Right lobe of liver (tissue), 6 donors: ENCODE data around the gene SPI1. TPM values are rescaled to one million over a fixed set of nuclear protein-coding genes. Genes with fewer than 3 reads are reported as not detected.
"Not testable (repeated sequence)": the region's sequence is repeated elsewhere in the genome, so short reads cannot be mapped to it uniquely, and the experiment has no call there.

Experiments
- ATAC-seq, 4 donors: fragments of 200-7000 bp; cut with Tn5 transposase; one replicate each; pipeline ENCODE4 v1.9.1; 2020; ENCODE audit warnings: mild to moderate bottlenecking in 4 of 4, moderate library complexity in 4 of 4
- DNase-seq, 3 donors: peaks; one replicate each; pipeline ENCODE4 v3.0.0-alpha.2; 2020
- H3K27ac ChIP-seq, 3 donors: fragments of 200-600 bp; one replicate each; pipeline ENCODE4 v1.8.0; 2022
- H3K27me3 ChIP-seq, 2 donors: fragments of 200-600 bp; one replicate each; pipeline ENCODE4 v1.8.0; 2022
- H3K36me3 ChIP-seq, 4 donors: fragments of 200-600 bp; sonication (generic) in 1 of 4; one replicate each; pipeline versions ENCODE4 v1.5.1 to v1.8.0; 2017 to 2022; ENCODE audit warnings: control low read depth in 1 of 4
- H3K4me1 ChIP-seq, 4 donors: fragments of 200-600 bp; sonication (generic) in 1 of 4; one replicate each; pipeline versions ENCODE4 v1.5.1 to v1.8.0; 2017 to 2022; ENCODE audit warnings: control low read depth in 1 of 4
- H3K4me3 ChIP-seq, 3 donors: fragments of 200-600 bp; one replicate each; pipeline ENCODE4 v1.8.0; 2022
- H3K9me3 ChIP-seq, 4 donors: fragments of 200-600 bp; sonication (generic) in 1 of 4; one replicate each; pipeline versions ENCODE4 v1.5.1 to v1.8.0; 2017 to 2022; ENCODE audit warnings: control low read depth in 1 of 4
- POLR2A ChIP-seq: fragments of 450-650 bp; IDR thresholded peaks from one replicate; pipeline ENCODE4 v1.6.1; 2017; ENCODE audit warnings: antibody characterized with exemption, mild to moderate bottlenecking
- WGBS: methylation state at CpG from one replicate; pipeline ENCODE4 v1.1.6; 2018; ENCODE audit warnings: low coverage, low lambda C conversion rate; ENCODE audit not compliant: insufficient coverage; ENCODE audit errors: missing lambda C conversion rate; 5-methylcytosine and 5-hydroxymethylcytosine counted together
- intact Hi-C, 2 donors: fragments of 100-400 bp; cut with DNase I; formaldehyde crosslinking; loops; one replicate each; pipeline versions ENCODE4 v1.11.2 to v1.14.1; 2022
- total RNA-seq, 6 experiments: library from RNA; depleted of rRNA in 2 of 6; stranded (reverse); fragments of >200 nt in 2 of 6; fragmentation: NEBNext Ultra II Directional in 3 of 6; extraction: Animal tissue kit (Norgen Biotek cat#: 25700) in 3 of 6; gene quantifications; one replicate each; pipeline versions ENCODE4 v1.1.0 to v1.2.4, GENCODE V29; 2016 to 2023
- TF ChIP-seq, protein P1 (sequence below), 4 donors: fragments of 200-600 bp in 3 of 4; fragments of 450-650 bp in 1 of 4; IDR thresholded peaks; one replicate each; pipeline versions ENCODE4 v1.5.1 to v1.8.0; 2016 to 2022; ENCODE audit warnings: antibody characterized with exemption in 4 of 4, mild to moderate bottlenecking in 2 of 4
- donor health status: DM: no; HTN: yes; CAD: no.
- donor health status: DM: no; HTN: no; CAD: no.
- donor health status: DM: no; HTN: no; CAD: no.
- donor health status: DM: no; HTN: yes; CAD: no.
- donor health status: DM: no; HTN: yes; CAD: no.

Gene SPI1
- total RNA-seq, 6 experiments from 2014 or later: 7.5 to 29.1 (median 10.1) TPM

DNA sequence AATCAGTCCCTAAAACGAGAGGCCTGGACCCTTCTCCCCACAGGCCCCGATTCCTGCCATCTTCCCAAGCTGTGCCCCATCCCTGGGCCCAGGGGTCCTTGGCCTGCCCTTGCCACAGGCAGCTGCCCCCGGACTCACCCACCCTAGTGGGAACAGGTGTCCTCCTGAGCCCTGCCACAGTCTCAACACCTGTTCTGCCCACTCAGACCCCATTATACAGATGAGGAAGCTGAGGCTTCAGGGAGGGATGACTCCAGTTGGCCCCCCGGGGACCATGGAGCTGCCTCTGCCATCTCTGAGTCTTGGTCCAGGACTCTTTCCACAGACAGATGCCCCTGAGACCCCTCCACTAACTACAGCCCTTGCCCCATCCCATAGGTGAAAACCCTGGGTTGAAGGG, 41.8 kb downstream of the SPI1 start:
- no peaks in the 10 kb centered on the region for H3K9me3 ChIP-seq
- H3K27ac ChIP-seq: no peak overlapping the region
- no peaks in the 10 kb centered on the region for H3K4me1 ChIP-seq
- DNase-seq (no peak), ATAC-seq (no peak)
- TF ChIP-seq, protein P1, sequence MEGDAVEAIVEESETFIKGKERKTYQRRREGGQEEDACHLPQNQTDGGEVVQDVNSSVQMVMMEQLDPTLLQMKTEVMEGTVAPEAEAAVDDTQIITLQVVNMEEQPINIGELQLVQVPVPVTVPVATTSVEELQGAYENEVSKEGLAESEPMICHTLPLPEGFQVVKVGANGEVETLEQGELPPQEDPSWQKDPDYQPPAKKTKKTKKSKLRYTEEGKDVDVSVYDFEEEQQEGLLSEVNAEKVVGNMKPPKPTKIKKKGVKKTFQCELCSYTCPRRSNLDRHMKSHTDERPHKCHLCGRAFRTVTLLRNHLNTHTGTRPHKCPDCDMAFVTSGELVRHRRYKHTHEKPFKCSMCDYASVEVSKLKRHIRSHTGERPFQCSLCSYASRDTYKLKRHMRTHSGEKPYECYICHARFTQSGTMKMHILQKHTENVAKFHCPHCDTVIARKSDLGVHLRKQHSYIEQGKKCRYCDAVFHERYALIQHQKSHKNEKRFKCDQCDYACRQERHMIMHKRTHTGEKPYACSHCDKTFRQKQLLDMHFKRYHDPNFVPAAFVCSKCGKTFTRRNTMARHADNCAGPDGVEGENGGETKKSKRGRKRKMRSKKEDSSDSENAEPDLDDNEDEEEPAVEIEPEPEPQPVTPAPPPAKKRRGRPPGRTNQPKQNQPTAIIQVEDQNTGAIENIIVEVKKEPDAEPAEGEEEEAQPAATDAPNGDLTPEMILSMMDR (IDR thresholded peaks at IDR 0.05): no peak
- TF ChIP-seq POLR2A: no peak
- no peaks in the 10 kb centered on the region for H3K27me3 ChIP-seq
- intact Hi-C loops: no loop called here
- H3K4me3 ChIP-seq: no peak overlapping the region
- 60% methylated on average over 1 of the region's 4 CpGs for WGBS
- H3K36me3 ChIP-seq: no peaks in the 10 kb centered on the region

DNA sequence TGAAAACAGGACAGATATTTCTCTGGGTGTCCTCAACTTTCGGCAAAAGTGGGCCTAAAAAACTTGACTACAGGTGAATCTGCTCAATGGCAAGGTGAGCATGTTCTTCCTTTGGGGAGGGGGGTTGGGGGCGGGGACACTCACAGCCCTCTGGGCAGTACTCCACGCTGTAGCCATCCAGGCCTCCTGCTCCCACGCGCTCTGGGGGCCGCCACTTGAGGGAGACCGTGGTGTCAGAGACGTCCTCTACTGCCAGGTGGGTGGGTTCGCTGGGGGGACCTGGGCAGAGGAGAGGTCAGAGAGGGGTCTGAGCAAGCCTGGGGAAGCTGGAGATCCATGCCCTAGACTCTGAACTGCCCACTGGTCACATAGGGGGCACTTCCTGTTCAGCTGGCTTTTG, 42.6 kb downstream of the SPI1 start:
- TF ChIP-seq, protein P1 (IDR thresholded peaks at IDR 0.05): no peak
- TF ChIP-seq POLR2A: no peak
- 100% methylated on average over 1 of the region's 9 CpGs for WGBS
- intact Hi-C loops: no loop called here
- DNase-seq (no peak), ATAC-seq (no peak)
- Histone ChIP-seq H3K9me3 (no peaks in the 10 kb centered on the region), H3K4me1 (no peaks in the 10 kb centered on the region), H3K27me3 (no peaks in the 10 kb centered on the region), H3K36me3 (no peaks in the 10 kb centered on the region), H3K4me3 (no peak overlapping the region), H3K27ac (no peak overlapping the region)

DNA sequence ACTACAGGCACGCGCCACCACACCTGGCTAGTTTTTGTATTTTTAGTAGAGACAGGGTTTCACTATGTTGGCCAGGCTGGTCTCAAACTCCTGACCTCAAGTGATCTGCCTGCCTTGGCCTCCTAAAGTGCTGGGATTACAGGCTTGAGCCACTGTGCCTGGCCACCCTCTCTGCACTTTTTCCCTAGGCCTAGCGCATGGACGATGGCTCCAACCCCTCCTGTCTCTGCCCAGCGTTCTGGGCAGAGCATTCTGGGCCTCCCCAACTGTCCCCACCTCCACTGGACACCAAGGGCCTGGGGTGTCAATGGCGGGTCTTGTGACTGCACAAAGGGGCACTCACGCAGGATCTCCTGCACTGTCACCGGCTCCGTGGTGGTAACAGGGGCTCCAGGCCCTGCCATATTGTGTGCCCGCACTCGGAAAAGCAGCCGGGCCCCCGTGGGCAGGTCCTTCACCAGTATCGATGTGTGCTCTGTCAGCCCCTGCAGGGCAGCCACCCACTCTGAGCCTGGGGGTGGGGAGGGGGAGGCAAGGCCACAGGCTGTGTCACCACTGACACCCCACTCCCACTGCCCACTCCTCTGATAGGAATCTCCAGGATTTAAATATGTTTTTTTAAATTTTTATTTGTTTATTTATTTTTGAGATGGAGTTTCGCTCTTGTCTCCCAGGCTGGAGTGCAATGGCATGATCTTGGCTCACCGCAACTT, 43.5 kb downstream of the SPI1 start:
- intact Hi-C loops, H3K4me1 ChIP-seq, H3K9me3 ChIP-seq, H3K27me3 ChIP-seq, DNase-seq, H3K4me3 ChIP-seq, H3K36me3 ChIP-seq, H3K27ac ChIP-seq, ATAC-seq: not testable (repeated sequence)
- 96% methylated on average over 4 of the region's 16 CpGs for WGBS

DNA sequence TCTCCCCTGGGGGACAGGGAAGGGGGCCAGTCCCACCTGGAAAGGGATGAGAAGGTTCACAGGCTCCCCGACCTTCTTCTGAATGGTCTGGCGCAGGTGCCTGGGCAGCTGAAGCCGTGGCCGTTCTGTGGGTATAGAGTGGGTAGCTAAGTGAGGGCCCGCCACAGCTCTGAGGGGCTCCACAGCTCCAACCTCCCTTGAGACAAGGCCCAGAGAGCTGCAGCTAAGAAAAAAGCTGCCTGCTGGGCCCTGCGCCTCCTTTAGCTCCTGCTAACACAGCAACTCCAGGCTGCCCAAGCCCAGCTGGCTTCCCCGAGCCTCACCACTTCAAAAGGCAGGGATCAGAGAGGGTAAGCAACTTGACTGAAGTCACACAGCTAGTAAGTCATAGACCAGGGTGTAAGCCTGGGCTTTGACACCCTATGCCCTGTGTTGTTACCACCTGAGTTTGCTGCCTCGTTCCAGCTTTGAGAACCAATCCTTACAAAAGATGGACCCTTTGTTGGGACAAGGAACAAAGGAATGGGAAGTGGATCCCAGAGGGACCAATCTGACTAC, 44.4 kb downstream of the SPI1 start:
- DNase-seq (no peak), ATAC-seq (no peak)
- no peaks in the 10 kb centered on the region for H3K9me3 ChIP-seq
- no peak for TF ChIP-seq POLR2A
- TF ChIP-seq, protein P1 (IDR thresholded peaks at IDR 0.05): no peak
- intact Hi-C loops: no loop called here
- no peak overlapping the region for H3K27ac ChIP-seq
- peaks cover 0 to 3% (median under 1%) of the 10 kb centered on the region in 4 donors for H3K36me3 ChIP-seq
- WGBS: no CpG with 5 or more reads among the region's 8 CpGs
- H3K4me1 ChIP-seq: no peaks in the 10 kb centered on the region
- H3K27me3 ChIP-seq: no peaks in the 10 kb centered on the region
- no peak overlapping the region for H3K4me3 ChIP-seq

DNA sequence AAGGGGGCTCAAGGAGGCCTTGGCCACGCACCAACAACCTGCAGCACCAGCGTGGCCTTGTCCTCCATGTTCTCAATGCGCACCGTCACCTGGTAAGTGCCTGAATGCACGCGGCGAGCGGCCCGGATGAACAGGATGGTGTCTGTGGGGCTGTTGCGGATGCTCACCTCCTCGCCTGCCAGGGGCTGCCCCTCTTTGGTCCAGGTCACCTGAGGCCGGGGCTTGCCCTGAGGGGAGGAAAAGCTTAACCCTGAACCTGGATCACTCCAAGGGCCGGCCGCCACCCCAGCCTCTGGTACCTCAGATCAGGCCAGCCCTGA, 44.9 kb downstream of the SPI1 start:
- intact Hi-C loops: no loop called here
- no peaks in the 10 kb centered on the region for H3K4me1 ChIP-seq
- no CpG with 5 or more reads among the region's 14 CpGs for WGBS
- DNase-seq (no peak), ATAC-seq (no peak)
- no peak for TF ChIP-seq POLR2A
- TF ChIP-seq, protein P1 (IDR thresholded peaks at IDR 0.05): no peak
- no peak overlapping the region for H3K27ac ChIP-seq
- no peaks in the 10 kb centered on the region for H3K9me3 ChIP-seq
- H3K4me3 ChIP-seq: no peak overlapping the region
- H3K27me3 ChIP-seq: no peaks in the 10 kb centered on the region
- peaks cover 0 to 8% (median 2%) of the 10 kb centered on the region in 4 donors for H3K36me3 ChIP-seq
